CD8-positive, alpha-beta memory T cell (primary cell): ENCODE measurements around the gene PPP1R7. TPM values are rescaled to one million over a fixed set of nuclear protein-coding genes. Genes with fewer than 3 reads are reported as not detected.

ENCODE experiments used
- CTCF ChIA-PET: fragments of 350-600 bp; sonication (Branson Sonifier 250); formaldehyde crosslinking; loops from one replicate; lab custom pipeline; 2021; ENCODE audit warnings: antibody characterized with exemption; lab: Charles Lee
- POLR2A ChIA-PET: fragments of 350-600 bp; sonication (Branson Sonifier 250); formaldehyde crosslinking; loops from one replicate; lab custom pipeline; 2021; ENCODE audit warnings: antibody characterized with exemption; lab: Charles Lee
- DNase-seq, 5 donors: peaks; one replicate each; pipeline versions ENCODE4 v3.0.0 to v3.0.0-alpha.2; 2020 to 2022; ENCODE audit warnings: mixed read lengths in 1 of 5
- H3K27ac ChIP-seq: one replicate; pipeline ENCODE4 v1.7.0; 2013; ENCODE audit warnings: low read depth, mild to moderate bottlenecking, low read length, moderate library complexity
- H3K27me3 ChIP-seq: 2 replicates; pipeline ENCODE4 v1.7.0; 2013; ENCODE audit warnings: low read length, mild to moderate bottlenecking; ENCODE audit not compliant: insufficient read depth, poor library complexity, severe bottlenecking
- H3K36me3 ChIP-seq: 2 replicates; pipeline ENCODE4 v1.7.0; 2013; ENCODE audit warnings: mild to moderate bottlenecking, low read length, moderate library complexity; ENCODE audit not compliant: insufficient read depth
- H3K4me1 ChIP-seq: 2 replicates; pipeline ENCODE4 v1.7.0; 2013; ENCODE audit warnings: mild to moderate bottlenecking, low read length, moderate library complexity; ENCODE audit not compliant: insufficient read depth
- H3K4me3 ChIP-seq: 2 replicates; pipeline ENCODE4 v1.7.0; 2013; ENCODE audit warnings: mild to moderate bottlenecking, low read length
- H3K9me3 ChIP-seq: 2 replicates; pipeline ENCODE4 v1.7.0; 2013; ENCODE audit warnings: mild to moderate bottlenecking, low read length
- H3K27ac Mint-ChIP-seq, 8 donors: one replicate each; pipeline ENCODE4 v1.8.0; 2020 to 2021; ENCODE audit warnings: mixed read lengths in 8 of 8, mild to moderate bottlenecking in 6 of 8, inconsistent platforms in 3 of 8, moderate library complexity in 3 of 8
- H3K27me3 Mint-ChIP-seq, 2 donors: one replicate each; pipeline ENCODE4 v1.8.0; 2020 to 2021; ENCODE audit warnings: mixed read lengths in 2 of 2, mild to moderate bottlenecking in 1 of 2, moderate library complexity in 1 of 2
- H3K36me3 Mint-ChIP-seq, 3 donors: one replicate each; pipeline ENCODE4 v1.8.0; 2020 to 2021; ENCODE audit warnings: mixed read lengths in 3 of 3, inconsistent platforms in 1 of 3, mild to moderate bottlenecking in 1 of 3
- H3K4me1 Mint-ChIP-seq, 3 donors: one replicate each; pipeline ENCODE4 v1.8.0; 2020 to 2021; ENCODE audit warnings: mixed read lengths in 3 of 3, inconsistent platforms in 1 of 3, mild to moderate bottlenecking in 1 of 3
- H3K4me3 Mint-ChIP-seq, 7 donors: one replicate each; pipeline ENCODE4 v1.8.0; 2020 to 2021; ENCODE audit warnings: mixed read lengths in 7 of 7, mild to moderate bottlenecking in 6 of 7, moderate library complexity in 4 of 7, inconsistent platforms in 2 of 7
- H3K9me3 Mint-ChIP-seq, 5 donors: one replicate each; pipeline ENCODE4 v1.8.0; 2020 to 2022; ENCODE audit warnings: mixed read lengths in 5 of 5, mild to moderate bottlenecking in 3 of 5, moderate library complexity in 2 of 5, inconsistent platforms in 1 of 5
- polyA plus RNA-seq: library from polyadenylated mRNA; unstranded; fragments of 300-500 nt; fragmentation: Illumina TruSeq; gene quantifications from one replicate; pipeline ENCODE4 v1.2.3, GENCODE V29; 2021
- total RNA-seq, 2 experiments: library from RNA; stranded (reverse); gene quantifications; one replicate each; pipeline ENCODE4 v1.2.3, GENCODE V29; 2021

The PPP1R7 gene
- total and polyA plus RNA-seq, 3 experiments from 2014 or later = 82.6 to 132 (median 87.2) TPM

DNA sequence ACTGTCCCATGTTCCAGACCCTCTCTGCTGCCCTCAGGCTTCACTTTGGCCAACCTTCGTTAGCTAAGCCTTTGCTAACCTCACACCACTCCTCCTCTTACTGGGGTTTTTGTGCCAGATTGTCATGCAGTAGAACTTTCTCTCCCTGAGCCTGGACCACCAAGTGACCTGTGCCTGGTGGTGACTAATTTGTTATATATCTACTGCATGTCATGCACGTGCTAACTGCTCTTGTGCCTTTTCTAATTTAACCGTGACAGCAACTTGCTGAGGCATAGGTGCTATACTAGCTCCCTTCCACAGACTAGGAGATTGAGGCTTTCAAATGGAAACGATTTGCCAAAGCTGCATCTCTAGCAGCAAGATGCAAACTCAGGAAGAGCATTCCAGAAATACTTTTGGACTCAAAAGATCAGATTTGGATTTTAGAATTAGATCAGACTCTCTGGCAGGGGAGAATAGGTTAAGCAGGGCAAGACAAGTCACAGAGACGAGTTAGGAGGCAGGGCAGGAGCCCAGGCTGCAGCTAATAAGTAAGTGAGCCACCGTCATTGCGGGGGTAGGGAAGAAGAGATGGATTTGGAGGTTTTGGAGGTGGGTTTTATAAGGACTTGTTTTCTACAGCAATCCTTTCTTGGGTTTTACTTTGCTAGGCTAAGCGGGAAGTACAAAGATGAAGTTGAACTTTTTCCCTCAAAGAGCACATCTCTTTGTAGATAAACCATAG is 1.8 kb downstream of the PPP1R7 start:
- DNase-seq = no peak
- Histone ChIP-seq H3K27me3 (no peaks in the 10 kb centered on the region), H3K36me3 (no peaks in the 10 kb centered on the region), H3K4me3 (no peak overlapping the region), H3K27ac (no peak overlapping the region), H3K9me3 (no peaks in the 10 kb centered on the region), H3K4me1 (peaks cover 26% of the 10 kb centered on the region)
- H3K4me1 Mint-ChIP-seq = peaks cover 36 to 56% (median 50%) of the 10 kb centered on the region in 3 donors
- H3K4me3 Mint-ChIP-seq = peak overlapping the region; percentile 93 to 100 (median 97)
- ChIA-PET POLR2A (interaction anchor here (3.3 kb wide), 1 partner anchor 50 kb away, joined by 49 read pairs; the partner anchor contains the start of gene MTERF4), CTCF (interaction anchor here (1.0 to 4.2 kb wide), 4 partner anchors 41 to 74 kb away, joined by 3 to 67 read pairs (median 28); no protein-coding TSS in a partner anchor)
- H3K9me3 Mint-ChIP-seq = no peaks in the 10 kb centered on the region
- peak overlapping the region in 6 of 8 donors; percentile 21 to 94 (median 67) for H3K27ac Mint-ChIP-seq
- H3K27me3 Mint-ChIP-seq = peaks cover 0 to 3% of the 10 kb centered on the region in 2 donors
- H3K36me3 Mint-ChIP-seq = peaks cover 0 to 41% (median 5%) of the 10 kb centered on the region in 3 donors

DNA sequence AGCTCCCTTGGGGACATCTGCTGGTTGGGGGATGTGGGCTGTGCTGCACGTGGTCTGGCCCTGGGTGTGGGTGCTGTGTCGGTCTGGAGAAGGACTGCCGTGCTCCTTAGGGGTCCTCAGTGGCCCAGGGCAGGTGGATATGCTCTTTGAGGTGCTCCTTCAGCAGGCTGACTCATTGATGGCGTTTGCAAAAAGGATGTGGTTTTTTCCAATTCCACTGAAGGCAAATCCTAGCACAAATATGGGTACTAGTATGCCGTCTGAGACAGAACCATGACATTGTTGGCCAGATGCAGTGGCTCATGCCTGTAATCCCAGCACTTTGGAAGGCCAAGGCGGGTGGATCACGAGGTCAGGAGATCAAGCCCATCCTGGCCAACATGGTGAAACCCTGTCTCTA is 3.3 kb downstream of the PPP1R7 start:
- Histone ChIP-seq H3K27ac (no peak overlapping the region), H3K36me3 (peaks cover 3% of the 10 kb centered on the region), H3K27me3 (no peaks in the 10 kb centered on the region), H3K4me1 (peaks cover 18% of the 10 kb centered on the region), H3K4me3 (no peak overlapping the region), H3K9me3 (no peaks in the 10 kb centered on the region)
- no peak for DNase-seq
- H3K4me3 Mint-ChIP-seq = peak overlapping the region in 1 of 7 donors; percentile 37
- H3K27me3 Mint-ChIP-seq = peaks cover 0 to 3% of the 10 kb centered on the region in 2 donors
- ChIA-PET POLR2A (no interaction called here), CTCF (no interaction called here)
- peaks cover 3 to 55% (median 11%) of the 10 kb centered on the region in 3 donors for H3K36me3 Mint-ChIP-seq
- no peaks in the 10 kb centered on the region for H3K9me3 Mint-ChIP-seq
- peaks cover 28 to 46% (median 42%) of the 10 kb centered on the region in 3 donors for H3K4me1 Mint-ChIP-seq
- peak overlapping the region in 3 of 8 donors; percentile 52 to 81 (median 74) for H3K27ac Mint-ChIP-seq

DNA sequence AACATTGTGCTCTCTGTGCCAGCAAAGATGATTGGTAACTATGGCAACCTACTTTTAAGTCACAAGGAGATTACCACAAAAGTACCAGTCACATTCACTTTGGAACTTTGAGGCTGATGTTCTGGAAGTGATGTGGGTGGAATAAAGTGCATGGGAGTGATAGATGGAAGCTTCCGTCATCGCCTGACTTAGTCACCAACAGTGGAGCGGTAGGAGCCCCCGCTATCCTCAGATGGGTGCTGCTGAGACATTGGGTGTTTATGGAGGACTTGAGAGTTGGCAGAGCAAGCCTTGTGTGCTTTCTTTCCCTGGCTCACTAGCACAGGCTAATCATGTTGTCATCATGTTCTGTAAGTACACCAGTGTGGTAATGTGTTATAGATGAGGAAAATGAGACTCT is 4.6 kb downstream of the PPP1R7 start:
- H3K27ac Mint-ChIP-seq = peak overlapping the region in 3 of 8 donors; percentile 55 to 66 (median 61)
- no peaks in the 10 kb centered on the region for H3K27me3 ChIP-seq
- no peaks in the 10 kb centered on the region for H3K9me3 Mint-ChIP-seq
- H3K36me3 Mint-ChIP-seq = peaks cover 3 to 62% (median 11%) of the 10 kb centered on the region in 3 donors
- H3K36me3 ChIP-seq = peaks cover 12% of the 10 kb centered on the region
- peaks cover 0 to 3% of the 10 kb centered on the region in 2 donors for H3K27me3 Mint-ChIP-seq
- H3K4me3 ChIP-seq = no peak overlapping the region
- peak overlapping the region in 1 of 7 donors; percentile 15 for H3K4me3 Mint-ChIP-seq
- H3K4me1 Mint-ChIP-seq = peaks cover 28 to 45% (median 40%) of the 10 kb centered on the region in 3 donors
- POLR2A ChIA-PET = no interaction called here
- CTCF ChIA-PET = interaction anchor here (2.3 kb wide), 1 partner anchor 77 kb away, joined by 9 read pairs; no protein-coding TSS in a partner anchor
- H3K9me3 ChIP-seq = no peaks in the 10 kb centered on the region
- H3K27ac ChIP-seq = no peak overlapping the region
- no peak for DNase-seq
- H3K4me1 ChIP-seq = peaks cover 16% of the 10 kb centered on the region

DNA sequence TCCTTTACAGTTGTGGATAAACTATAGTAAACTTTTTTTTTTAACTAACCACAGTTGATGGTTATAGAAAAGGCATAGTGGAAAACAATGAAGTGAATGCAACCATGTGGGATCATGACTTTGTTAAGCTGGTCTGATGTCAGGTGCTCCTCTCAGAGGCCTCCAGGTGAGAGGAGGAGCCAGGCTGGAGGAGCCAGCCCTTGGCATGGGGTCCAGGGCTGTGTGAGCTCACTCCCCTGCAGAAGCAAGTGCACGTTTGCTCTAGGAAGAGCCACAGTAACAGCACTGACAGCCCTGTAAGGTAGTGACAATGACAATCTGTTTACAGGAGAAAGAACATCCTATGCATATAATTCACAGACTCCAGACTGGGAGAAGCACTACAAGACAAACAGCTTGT is 5.7 kb downstream of the PPP1R7 start:
- Mint-ChIP-seq H3K36me3 (peaks cover 3 to 64% (median 11%) of the 10 kb centered on the region in 3 donors), H3K27me3 (no peaks in the 10 kb centered on the region), H3K4me3 (peak overlapping the region in 1 of 7 donors; percentile 45), H3K27ac (peak overlapping the region in 3 of 8 donors; percentile 17 to 79 (median 69)), H3K4me1 (peaks cover 21 to 37% (median 30%) of the 10 kb centered on the region in 3 donors), H3K9me3 (no peaks in the 10 kb centered on the region)
- peaks cover 18% of the 10 kb centered on the region for H3K36me3 ChIP-seq
- no peak overlapping the region for H3K4me3 ChIP-seq
- POLR2A ChIA-PET = no interaction called here
- H3K27ac ChIP-seq = no peak overlapping the region
- H3K4me1 ChIP-seq = peaks cover 14% of the 10 kb centered on the region
- H3K27me3 ChIP-seq = no peaks in the 10 kb centered on the region
- H3K9me3 ChIP-seq = no peaks in the 10 kb centered on the region
- no peak for DNase-seq
- CTCF ChIA-PET = interaction anchor here (2.3 kb wide), 1 partner anchor 78 kb away, joined by 9 read pairs; no protein-coding TSS in a partner anchor

- POLR2A ChIA-PET = no interaction called here
- H3K27me3 Mint-ChIP-seq = no peaks in the 10 kb centered on the region
- H3K9me3 Mint-ChIP-seq = no peaks in the 10 kb centered on the region
- no peaks in the 10 kb centered on the region for H3K27me3 ChIP-seq
- peaks cover 18% of the 10 kb centered on the region for H3K36me3 ChIP-seq
- peaks cover 4% of the 10 kb centered on the region for H3K4me1 ChIP-seq
- no peak overlapping the region for H3K4me3 Mint-ChIP-seq
- no peak overlapping the region for H3K4me3 ChIP-seq
- H3K9me3 ChIP-seq = no peaks in the 10 kb centered on the region
- CTCF ChIA-PET = interaction anchor here (0.7 to 2.3 kb wide), 2 partner anchors 79 kb away, joined by 4 to 9 read pairs; no protein-coding TSS in a partner anchor
- DNase-seq = no peak
- H3K4me1 Mint-ChIP-seq = peaks cover 11 to 27% (median 19%) of the 10 kb centered on the region in 3 donors
- H3K27ac ChIP-seq = no peak overlapping the region
- peaks cover 3 to 69% (median 12%) of the 10 kb centered on the region in 3 donors for H3K36me3 Mint-ChIP-seq
- peak overlapping the region in 5 of 8 donors; percentile 6 to 91 (median 22) for H3K27ac Mint-ChIP-seq
Measured at GRCh38 chr2:241156971-241157441, 6.7 kb downstream of the PPP1R7 start.

DNA sequence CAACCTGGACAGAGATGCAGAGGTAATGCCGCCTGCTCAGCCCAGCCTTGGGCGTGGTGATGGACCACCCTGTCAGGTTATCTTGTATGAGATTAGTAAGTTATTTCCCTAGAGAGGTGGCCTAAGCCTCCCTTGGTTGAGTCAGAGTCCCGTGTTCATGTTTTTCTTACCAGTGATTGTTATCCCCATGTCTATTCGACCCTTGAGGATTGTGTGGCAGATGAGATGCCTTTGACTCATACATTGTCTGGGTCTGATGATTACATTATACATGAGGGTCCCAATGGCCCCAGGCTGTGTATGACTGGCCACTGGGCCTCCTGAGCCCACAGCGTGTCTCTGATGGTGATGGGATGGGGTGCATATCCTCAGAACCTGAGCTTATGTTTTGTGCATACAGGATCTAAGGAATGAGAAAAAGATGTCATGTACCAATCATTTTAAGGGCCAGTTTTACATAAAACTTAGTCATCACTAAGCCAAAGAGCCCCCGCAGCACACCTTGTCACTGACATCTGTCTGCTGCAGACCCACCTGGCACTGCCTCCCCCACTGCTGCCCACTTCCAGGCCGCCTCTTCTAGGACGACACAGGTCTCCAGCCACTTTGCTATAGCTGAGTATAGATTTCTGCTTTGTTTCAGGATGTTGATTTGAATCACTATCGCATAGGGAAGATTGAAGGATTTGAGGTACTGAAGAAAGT is 7.7 kb downstream of the PPP1R7 start:
- H3K4me1 Mint-ChIP-seq = peaks cover 6 to 22% (median 12%) of the 10 kb centered on the region in 3 donors
- H3K36me3 Mint-ChIP-seq = peaks cover 3 to 73% (median 15%) of the 10 kb centered on the region in 3 donors
- no peaks in the 10 kb centered on the region for H3K9me3 Mint-ChIP-seq
- CTCF ChIA-PET = interaction anchor here (0.7 kb wide), 1 partner anchor 80 kb away, joined by 4 read pairs; no protein-coding TSS in a partner anchor
- no peaks in the 10 kb centered on the region for H3K27me3 ChIP-seq
- no peak overlapping the region for H3K4me3 Mint-ChIP-seq
- POLR2A ChIA-PET = interaction anchor here (0.6 kb wide), 1 partner anchor 35 kb away, joined by 12 read pairs; no protein-coding TSS in a partner anchor
- no peak for DNase-seq
- no peak overlapping the region for H3K4me3 ChIP-seq
- peak overlapping the region in 1 of 8 donors; percentile 70 for H3K27ac Mint-ChIP-seq
- no peaks in the 10 kb centered on the region for H3K27me3 Mint-ChIP-seq
- H3K9me3 ChIP-seq = no peaks in the 10 kb centered on the region
- H3K36me3 ChIP-seq = peaks cover 18% of the 10 kb centered on the region
- no peaks in the 10 kb centered on the region for H3K4me1 ChIP-seq
- no peak overlapping the region for H3K27ac ChIP-seq

DNA sequence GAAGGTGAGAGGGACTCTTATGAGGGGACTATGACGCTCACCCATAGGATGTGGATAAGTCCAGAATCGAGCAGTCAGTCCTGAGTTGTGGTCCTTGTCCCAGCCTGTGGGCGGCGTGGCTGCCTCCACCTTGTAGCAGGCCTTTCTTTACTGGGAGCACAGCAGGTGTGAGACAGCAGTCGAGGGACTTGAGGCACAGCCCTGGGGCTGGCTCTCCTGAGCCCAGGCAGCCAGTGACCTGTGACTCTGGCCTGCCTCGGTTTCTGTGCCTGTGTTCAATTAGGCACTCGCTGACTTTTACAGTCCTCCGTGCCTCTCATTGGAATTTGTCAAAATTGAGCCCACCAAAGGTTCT is 8.3 kb downstream of the PPP1R7 start:
- H3K27me3 Mint-ChIP-seq = no peaks in the 10 kb centered on the region
- no peaks in the 10 kb centered on the region for H3K9me3 Mint-ChIP-seq
- peaks cover 19% of the 10 kb centered on the region for H3K36me3 ChIP-seq
- H3K9me3 ChIP-seq = no peaks in the 10 kb centered on the region
- peaks cover 5 to 18% (median 7%) of the 10 kb centered on the region in 3 donors for H3K4me1 Mint-ChIP-seq
- H3K4me3 ChIP-seq = no peak overlapping the region
- no peak overlapping the region for H3K4me3 Mint-ChIP-seq
- H3K36me3 Mint-ChIP-seq = peaks cover 3 to 73% (median 12%) of the 10 kb centered on the region in 3 donors
- H3K27ac Mint-ChIP-seq = peak overlapping the region in 1 of 8 donors; percentile 70
- ChIA-PET POLR2A (no interaction called here), CTCF (no interaction called here)
- H3K4me1 ChIP-seq = no peaks in the 10 kb centered on the region
- no peaks in the 10 kb centered on the region for H3K27me3 ChIP-seq
- no peak for DNase-seq
- no peak overlapping the region for H3K27ac ChIP-seq
